DND-41 (cell line): ENCODE measurements around the gene PAPPA.

Experiments used
- CTCF ChIP-seq: IDR thresholded peaks from 2 replicates; pipeline ENCODE4 v1.5.1; 2012; ENCODE audit warnings: borderline replicate concordance, low read length, moderate library complexity, mild to moderate bottlenecking; ENCODE audit not compliant: poor library complexity, severe bottlenecking; ENCODE audit errors: extremely low read depth
- EZH2 ChIP-seq: IDR thresholded peaks from 3 replicates; pipeline ENCODE4 v1.6.1; 2012; ENCODE audit warnings: borderline replicate concordance, low read depth, mild to moderate bottlenecking, moderate library complexity, low read length, inconsistent platforms; ENCODE audit not compliant: severe bottlenecking

GRCh38 chr9:116434314-116434713 is 280.7 kb downstream of the PAPPA start:
- TF ChIP-seq CTCF = no peak
- TF ChIP-seq EZH2 = no peak
